GM18873 (cell line): ENCODE measurements around the gene WDR17.

Experiments
- ATAC-seq: cut with Tn5 transposase; IDR thresholded peaks from one replicate; pipeline ENCODE4 v1.9.1; 2021; ENCODE audit warnings: mild to moderate bottlenecking, moderate library complexity, moderate number of reproducible peaks; ENCODE audit not compliant: unreplicated experiment, low FRiP score

Gene WDR17

GRCh38 chr4:176084769-176085168, 19.1 kb downstream of the WDR17 start:
- ATAC-seq, result no peak

GRCh38 chr4:176090115-176090514, 24.5 kb downstream of the WDR17 start:
- no peak for ATAC-seq

- no peak for ATAC-seq
These were observed 33.7 kb downstream of the WDR17 start for GRCh38 chr4:176099314-176099713.

- no peak for ATAC-seq
These were observed 36.9 kb downstream of the WDR17 start for GRCh38 chr4:176102414-176103063.

GRCh38 chr4:176107695-176108094, 42.1 kb downstream of the WDR17 start:
- ATAC-seq, result no peak

- ATAC-seq, result peak; percentile 100
These were observed 58.2 kb downstream of the WDR17 start for GRCh38 chr4:176123710-176124407.

GRCh38 chr4:176125063-176125462, 59.4 kb downstream of the WDR17 start:
- ATAC-seq, result no peak

GRCh38 chr4:176134670-176135069, 69.0 kb downstream of the WDR17 start:
- no peak for ATAC-seq

DNA sequence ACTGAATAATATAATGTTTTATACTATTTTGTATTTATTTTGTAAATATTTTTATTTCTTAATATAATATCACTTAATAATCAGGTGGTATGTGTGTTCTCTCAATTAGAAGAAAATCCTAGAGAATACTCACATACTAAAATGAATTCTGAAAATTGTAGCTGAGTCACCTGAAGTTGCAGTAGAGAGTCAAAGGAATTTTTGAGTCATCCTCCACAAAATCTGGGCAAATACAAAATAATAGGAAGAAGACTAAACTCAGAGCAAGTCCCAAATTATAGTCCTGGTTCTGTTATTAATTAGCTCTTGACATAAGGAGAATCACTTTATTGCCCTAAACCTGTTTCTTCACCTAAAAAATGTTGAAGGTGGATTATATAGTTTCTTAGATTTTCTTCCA, 72.0 kb downstream of the WDR17 start:
- ATAC-seq, result no peak

- no peak for ATAC-seq
These were observed 73.9 kb downstream of the WDR17 start for GRCh38 chr4:176139518-176139917.

DNA sequence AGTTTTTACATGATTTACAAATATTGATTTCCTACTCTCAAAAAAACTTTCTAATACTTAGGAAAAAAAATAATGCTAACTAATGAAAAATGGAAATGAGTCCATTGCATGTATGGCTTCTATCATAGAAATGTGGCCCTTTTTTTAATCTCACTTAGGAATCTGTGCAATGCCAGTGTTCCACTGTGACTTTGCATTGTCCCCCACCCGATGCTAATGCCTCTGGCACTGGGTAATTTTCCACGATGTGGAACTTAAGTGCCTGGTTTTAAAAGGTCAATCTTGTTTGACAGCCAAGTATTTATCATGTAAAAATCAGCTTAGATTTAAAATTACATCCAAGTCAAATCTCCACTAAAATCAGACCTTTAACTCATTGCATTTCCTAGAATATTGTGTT, 76.6 kb downstream of the WDR17 start:
- no peak for ATAC-seq

GRCh38 chr4:176149680-176150355, 84.2 kb downstream of the WDR17 start:
- ATAC-seq, result no peak

DNA sequence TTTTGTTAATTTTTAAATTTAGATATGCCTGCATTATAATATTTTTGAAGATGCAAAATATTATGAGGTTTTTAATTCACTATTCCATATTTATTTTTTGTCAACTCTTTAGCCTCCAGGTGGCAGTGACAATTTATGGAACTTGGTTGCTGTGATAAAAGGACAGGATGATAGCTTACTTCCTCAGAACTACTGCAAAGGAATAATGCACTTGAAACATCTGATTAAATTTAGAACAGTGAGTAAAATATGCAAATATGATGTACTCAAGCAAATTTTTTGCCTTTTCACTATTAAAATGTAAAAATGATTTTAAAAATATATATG, 84.7 kb downstream of the WDR17 start:
- no peak for ATAC-seq

GRCh38 chr4:176150704-176151103, 85.1 kb downstream of the WDR17 start:
- no peak for ATAC-seq

GRCh38 chr4:176153124-176153523, 87.5 kb downstream of the WDR17 start:
- no peak for ATAC-seq

DNA sequence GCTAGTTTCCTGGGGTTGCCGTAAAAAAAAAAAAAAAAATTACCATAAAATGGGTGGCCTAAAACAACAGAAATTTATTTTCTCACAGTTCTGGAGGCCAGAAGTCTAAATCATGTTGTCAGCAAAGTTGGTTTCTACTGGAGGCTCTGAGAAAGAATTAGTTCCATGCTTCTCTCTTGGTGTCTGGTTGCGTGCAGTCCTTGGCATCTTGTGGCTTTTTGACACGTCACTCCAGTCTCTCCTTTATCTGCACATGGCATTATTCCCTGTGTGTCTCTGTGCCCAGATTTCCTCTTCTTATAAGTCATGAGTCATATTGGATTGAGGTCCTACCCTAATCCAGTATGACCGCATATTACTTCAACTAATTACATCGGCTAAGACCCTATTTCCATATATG, 91.0 kb downstream of the WDR17 start:
- no peak for ATAC-seq

DNA sequence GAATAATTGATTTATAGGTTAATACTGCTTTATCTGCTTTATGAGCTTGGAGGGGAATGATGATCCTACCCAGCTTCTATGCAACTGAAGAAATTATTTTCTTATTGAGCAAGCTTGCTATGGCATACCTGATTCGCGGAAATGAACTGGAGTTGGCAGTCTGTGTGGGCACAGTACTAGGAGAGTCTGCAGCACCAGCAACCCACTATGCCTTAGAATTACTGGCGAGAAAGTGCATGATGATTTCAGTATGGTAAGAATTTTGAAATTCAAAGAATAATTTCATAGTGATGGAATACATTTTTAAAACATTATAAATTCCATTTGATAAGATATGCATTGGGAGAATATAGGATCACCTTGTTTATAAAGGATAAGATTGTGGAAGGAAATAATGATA, 97.4 kb downstream of the WDR17 start:
- ATAC-seq, result no peak

DNA sequence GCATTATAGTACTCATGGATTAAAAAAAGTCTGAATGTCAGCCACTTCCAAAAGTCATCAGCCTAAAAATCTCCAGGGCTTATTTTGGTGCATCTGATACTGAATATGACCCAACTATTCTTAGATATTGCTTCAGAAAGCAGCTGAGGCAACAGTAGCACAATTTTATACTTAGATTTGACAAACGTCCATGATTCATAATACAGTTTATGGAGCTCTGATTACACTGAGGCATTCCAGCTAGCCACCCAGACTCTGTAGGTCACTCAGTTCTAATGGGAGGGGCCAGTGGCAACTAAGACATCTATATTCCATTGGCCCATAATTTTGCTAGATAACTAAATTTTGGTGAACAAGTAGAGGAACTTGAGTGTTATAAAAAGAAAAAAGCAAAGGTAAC, 119.4 kb downstream of the WDR17 start:
- ATAC-seq, result no peak

DNA sequence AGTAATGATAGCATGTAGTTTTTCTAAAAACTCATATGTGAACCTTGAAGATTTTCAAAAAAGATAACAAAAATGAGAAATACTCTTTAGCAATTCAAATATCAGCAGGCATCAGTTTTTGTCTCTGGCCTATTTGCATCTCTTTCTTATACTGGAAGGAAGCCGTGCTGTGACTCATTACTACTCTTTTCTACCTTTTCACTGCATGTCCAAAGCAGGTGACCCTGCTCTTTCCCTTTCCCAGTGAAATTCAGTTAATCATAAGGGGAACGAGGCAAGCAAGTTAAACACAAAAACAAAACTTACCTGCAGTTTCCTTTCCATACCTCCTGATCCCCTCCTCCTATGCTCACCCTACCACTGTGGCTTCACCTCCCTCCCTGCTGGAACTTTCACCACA, 120.4 kb downstream of the WDR17 start:
- no peak for ATAC-seq

- no peak for ATAC-seq
These were observed 121.2 kb downstream of the WDR17 start for GRCh38 chr4:176186671-176187395.

DNA sequence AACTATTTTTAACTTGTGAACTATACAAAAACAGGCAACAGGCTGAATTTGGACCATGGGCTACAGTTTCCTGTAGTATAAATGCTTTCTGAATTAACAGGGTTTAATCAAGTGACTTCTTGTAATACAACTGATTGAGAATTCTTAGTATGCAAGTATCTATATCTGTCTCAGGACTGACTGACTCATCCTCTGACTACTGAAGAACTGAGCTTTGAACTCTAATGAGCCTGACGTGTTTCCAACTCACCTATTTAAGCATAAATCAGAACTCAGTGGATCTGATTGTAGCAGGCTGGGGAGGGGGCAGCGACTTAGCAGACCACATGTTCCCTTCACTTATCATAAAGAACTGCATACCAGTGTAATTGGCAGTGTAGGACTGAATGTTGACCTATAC, 122.0 kb downstream of the WDR17 start:
- no peak for ATAC-seq
